Osteocyte (in vitro differentiated cells): ENCODE data around the gene TM9SF4. TPM values are rescaled to one million over a fixed set of nuclear protein-coding genes. Genes with fewer than 3 reads are reported as not detected.
A peak's percentile ranks its signal among the peaks of the same experiment; 100 is the strongest.

ENCODE experiments used
- DNase-seq: peaks from one replicate; pipeline ENCODE4 v3.0.0; 2021; ENCODE audit warnings: mixed read lengths; ENCODE audit not compliant: unreplicated experiment; ENCODE audit errors: extremely low spot score
- H3K27ac Mint-ChIP-seq: one replicate; pipeline ENCODE4 v1.8.0; 2021; ENCODE audit warnings: mild to moderate bottlenecking, mixed read lengths; ENCODE audit not compliant: unreplicated experiment
- H3K27me3 Mint-ChIP-seq: one replicate; pipeline ENCODE4 v1.8.0; 2021; ENCODE audit warnings: mixed read lengths; ENCODE audit not compliant: unreplicated experiment
- H3K36me3 Mint-ChIP-seq: one replicate; pipeline ENCODE4 v1.8.0; 2021; ENCODE audit warnings: mixed read lengths; ENCODE audit not compliant: unreplicated experiment
- H3K4me1 Mint-ChIP-seq: one replicate; pipeline ENCODE4 v1.8.0; 2021; ENCODE audit warnings: mixed read lengths; ENCODE audit not compliant: unreplicated experiment
- H3K4me3 Mint-ChIP-seq: one replicate; pipeline ENCODE4 v1.8.0; 2021; ENCODE audit warnings: mild to moderate bottlenecking, moderate library complexity, mixed read lengths; ENCODE audit not compliant: unreplicated experiment
- H3K9me3 Mint-ChIP-seq: one replicate; pipeline ENCODE4 v1.8.0; 2021; ENCODE audit warnings: mixed read lengths; ENCODE audit not compliant: unreplicated experiment
- total RNA-seq: library from RNA; stranded (reverse); gene quantifications from 2 replicates; pipeline ENCODE4 v1.2.1, GENCODE V29; 2021
- TF ChIP-seq, protein P1 (sequence below): fragments of 200-600 bp; sonication (generic); IDR thresholded peaks from 2 replicates; pipeline ENCODE4 v1.5.0; 2021; ENCODE audit warnings: antibody characterized with exemption, mild to moderate bottlenecking, moderate library complexity

TM9SF4 gene
- total RNA-seq, 1 donor from 2014 or later = 64.4 TPM

- Mint-ChIP-seq H3K4me1 (peaks cover 41% of the 10 kb centered on the region), H3K36me3 (peaks cover 6% of the 10 kb centered on the region), H3K4me3 (peak overlapping the region; percentile 97), H3K27me3 (no peaks in the 10 kb centered on the region), H3K9me3 (no peaks in the 10 kb centered on the region), H3K27ac (peak overlapping the region; percentile 88)
- TF ChIP-seq, protein P1, sequence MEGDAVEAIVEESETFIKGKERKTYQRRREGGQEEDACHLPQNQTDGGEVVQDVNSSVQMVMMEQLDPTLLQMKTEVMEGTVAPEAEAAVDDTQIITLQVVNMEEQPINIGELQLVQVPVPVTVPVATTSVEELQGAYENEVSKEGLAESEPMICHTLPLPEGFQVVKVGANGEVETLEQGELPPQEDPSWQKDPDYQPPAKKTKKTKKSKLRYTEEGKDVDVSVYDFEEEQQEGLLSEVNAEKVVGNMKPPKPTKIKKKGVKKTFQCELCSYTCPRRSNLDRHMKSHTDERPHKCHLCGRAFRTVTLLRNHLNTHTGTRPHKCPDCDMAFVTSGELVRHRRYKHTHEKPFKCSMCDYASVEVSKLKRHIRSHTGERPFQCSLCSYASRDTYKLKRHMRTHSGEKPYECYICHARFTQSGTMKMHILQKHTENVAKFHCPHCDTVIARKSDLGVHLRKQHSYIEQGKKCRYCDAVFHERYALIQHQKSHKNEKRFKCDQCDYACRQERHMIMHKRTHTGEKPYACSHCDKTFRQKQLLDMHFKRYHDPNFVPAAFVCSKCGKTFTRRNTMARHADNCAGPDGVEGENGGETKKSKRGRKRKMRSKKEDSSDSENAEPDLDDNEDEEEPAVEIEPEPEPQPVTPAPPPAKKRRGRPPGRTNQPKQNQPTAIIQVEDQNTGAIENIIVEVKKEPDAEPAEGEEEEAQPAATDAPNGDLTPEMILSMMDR = no peak
- DNase-seq = no peak
Measured at GRCh38 chr20:32205843-32206759, 96.6 kb downstream of the TM9SF4 start.

DNA sequence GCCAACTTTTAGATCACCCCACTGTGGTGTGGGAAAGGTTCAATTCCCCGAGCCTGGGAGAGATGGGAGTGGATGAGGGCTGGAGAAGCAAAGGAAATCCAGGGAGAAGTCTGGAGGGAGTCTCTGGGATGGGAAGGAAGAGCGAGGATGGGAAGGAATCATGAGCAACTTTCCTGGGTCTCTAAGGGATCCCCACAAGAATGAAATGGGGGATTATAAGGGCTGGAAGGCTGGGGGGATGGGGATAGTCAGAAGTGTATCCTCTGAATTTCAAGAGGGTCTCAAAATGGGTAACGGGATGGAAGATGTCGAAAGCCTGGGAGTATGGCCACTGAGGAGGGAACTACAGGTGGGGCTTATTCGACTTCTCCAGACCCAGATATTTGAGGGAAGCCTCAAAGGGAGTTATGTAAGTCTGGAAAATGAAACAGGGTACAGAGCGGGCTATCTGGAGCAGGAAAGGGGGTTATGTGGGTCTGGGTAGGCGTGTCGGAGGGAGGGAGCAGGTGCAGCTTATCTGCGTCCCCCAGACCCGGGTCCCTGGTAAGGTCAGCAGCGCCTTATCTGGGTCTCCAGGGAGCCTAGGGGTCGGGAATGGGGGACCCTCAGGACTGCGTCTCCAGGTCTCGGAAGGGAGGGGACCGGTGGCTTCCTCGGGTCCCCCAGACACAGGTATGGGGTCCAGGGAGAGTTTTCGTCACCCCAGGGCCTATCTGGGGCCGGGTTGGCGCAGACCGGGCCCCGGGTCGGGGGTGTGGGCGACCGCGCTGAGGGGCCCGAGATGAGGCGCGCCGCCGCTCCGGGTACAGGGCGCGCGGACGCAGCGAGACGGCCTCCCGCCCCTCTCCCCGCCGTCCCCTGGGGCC lies 97.5 kb downstream of the TM9SF4 start:
- Mint-ChIP-seq H3K4me1 (peaks cover 41% of the 10 kb centered on the region), H3K4me3 (peak overlapping the region; percentile 97), H3K27ac (peak overlapping the region; percentile 88), H3K27me3 (no peaks in the 10 kb centered on the region), H3K9me3 (no peaks in the 10 kb centered on the region), H3K36me3 (peaks cover 9% of the 10 kb centered on the region)
- no peak for DNase-seq
- TF ChIP-seq, protein P1 = no peak

DNA sequence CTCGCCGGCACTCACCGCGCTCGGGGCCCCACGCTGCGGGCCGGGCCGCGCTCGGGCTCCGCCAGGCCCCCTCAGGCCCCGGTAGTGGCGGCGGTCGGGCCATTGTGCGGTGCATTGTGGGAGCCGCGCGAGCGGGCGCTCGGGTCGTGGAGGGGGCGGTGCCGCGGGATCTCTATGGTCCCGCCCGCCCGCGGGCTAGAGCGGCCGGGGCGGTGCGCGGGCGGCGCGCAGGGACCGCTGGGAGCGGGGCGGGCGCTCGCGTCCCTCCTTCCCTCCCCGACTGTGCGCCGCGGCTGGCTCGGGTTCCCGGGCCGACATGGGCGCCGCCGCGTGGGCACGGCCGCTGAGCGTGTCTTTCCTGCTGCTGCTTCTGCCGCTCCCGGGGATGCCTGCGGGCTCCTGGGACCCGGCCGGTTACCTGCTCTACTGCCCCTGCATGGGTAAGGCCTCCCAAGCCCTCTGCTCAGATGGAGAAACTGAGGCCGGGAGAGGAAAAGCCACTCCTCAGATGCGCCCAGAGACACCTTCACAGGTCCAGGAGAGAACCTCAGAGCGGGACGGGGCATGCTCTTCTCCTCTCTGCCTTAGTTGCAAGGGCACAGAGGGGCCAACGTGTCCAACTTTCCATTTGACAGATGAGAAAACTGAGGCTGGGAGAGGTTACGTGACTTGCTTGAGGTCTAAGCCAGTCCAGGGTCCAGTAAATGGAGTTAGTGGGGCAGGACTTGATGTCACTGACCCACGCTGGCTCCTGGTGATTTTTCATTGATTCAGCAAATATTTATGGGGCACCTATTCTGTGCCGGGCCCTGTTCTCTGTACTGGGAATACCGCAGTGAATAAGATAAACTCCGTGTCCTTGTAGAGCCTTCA lies 98.3 kb downstream of the TM9SF4 start, which contains the start of the genes PLAGL2 and POFUT1:
Gene PLAGL2, minus strand, starts transcription at position 118 of the 873 bp plus-strand sequence. CDS start 5,565 bp downstream, outside the sequence.
Gene POFUT1, plus strand, starts transcription at position 255 of the 873 bp plus-strand sequence. Its CDS starts 62 bp downstream, at position 317.
- Mint-ChIP-seq H3K4me1 (peaks cover 41% of the 10 kb centered on the region), H3K27ac (peak within 1 kb of the TSS; percentile 88), H3K27me3 (no peaks in the 10 kb centered on the region), H3K9me3 (no peaks in the 10 kb centered on the region), H3K4me3 (peak within 1 kb of the TSS; percentile 97), H3K36me3 (peaks cover 9% of the 10 kb centered on the region)
- TF ChIP-seq, protein P1 = peak; percentile 32
- DNase-seq = peak; percentile 95

DNA sequence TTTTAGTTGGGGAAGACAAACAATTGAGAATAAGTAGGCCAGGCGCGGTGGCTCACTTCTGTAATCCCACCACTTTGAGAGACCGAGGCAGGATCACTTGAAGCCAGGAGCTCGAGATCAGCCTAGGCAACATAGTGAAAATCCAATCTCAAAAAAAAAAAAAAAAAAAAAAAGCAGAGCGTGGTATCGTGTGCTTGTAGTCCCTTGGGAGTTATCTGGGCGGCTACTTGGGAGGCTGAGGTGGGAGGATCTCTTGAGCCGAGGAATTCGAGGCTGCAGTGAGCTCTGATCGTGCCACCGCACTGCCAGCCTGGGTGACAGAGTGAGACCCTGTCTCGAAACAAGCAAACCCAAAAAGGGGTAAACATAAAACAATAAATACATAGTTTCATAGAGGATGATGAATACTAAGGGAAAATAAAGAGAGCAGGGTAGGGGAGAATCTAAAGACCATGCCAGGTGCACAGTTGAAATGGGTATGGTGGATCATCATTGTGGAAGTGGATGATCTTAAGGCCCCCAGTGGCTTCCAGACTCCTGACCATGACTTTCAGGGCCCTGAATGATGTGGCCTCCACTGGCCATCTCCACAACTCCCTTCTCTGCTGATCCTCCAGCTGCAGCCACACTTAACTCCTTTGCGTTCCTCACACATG lies 99.1 kb downstream of the TM9SF4 start:
- DNase-seq = no peak
- Mint-ChIP-seq H3K36me3 (peaks cover 9% of the 10 kb centered on the region), H3K4me3 (peak overlapping the region; percentile 83), H3K27me3 (no peaks in the 10 kb centered on the region), H3K9me3 (no peaks in the 10 kb centered on the region), H3K27ac (peak overlapping the region; percentile 75), H3K4me1 (peaks cover 41% of the 10 kb centered on the region)
- TF ChIP-seq, protein P1 = no peak
